Esophagus muscularis mucosa (tissue), 4 donors: ENCODE data around the gene TNP1. TPM values are rescaled to one million over a fixed set of nuclear protein-coding genes. Genes with fewer than 3 reads are reported as not detected.

Experiments used
- DNase-seq: peaks from one replicate; pipeline ENCODE4 v3.0.0-alpha.2; 2017; ENCODE audit errors: extremely low spot score
- H3K27ac ChIP-seq, 4 donors: fragments of 200-600 bp; sonication (generic); replicated peaks in 1 of 4; 1 replicate in 3 of 4; 2 replicates in 1 of 4; pipeline ENCODE4 v1.5.1; 2016 to 2019; ENCODE audit warnings: mild to moderate bottlenecking in 1 of 4
- H3K27me3 ChIP-seq, 4 donors: fragments of 200-600 bp; sonication (generic); one replicate each; pipeline versions ENCODE4 v1.5.1 to v1.6.0; 2016 to 2019
- H3K36me3 ChIP-seq, 4 donors: fragments of 200-600 bp; sonication (generic); one replicate each; pipeline ENCODE4 v1.5.1; 2016 to 2019
- H3K4me1 ChIP-seq, 4 donors: fragments of 200-600 bp; sonication (generic); one replicate each; pipeline ENCODE4 v1.5.1; 2016 to 2019
- H3K4me3 ChIP-seq, 4 donors: fragments of 200-600 bp; sonication (generic); 1 replicate in 2 of 4; 2 replicates in 2 of 4; pipeline ENCODE4 v1.5.1; 2016 to 2019; ENCODE audit warnings: mild to moderate bottlenecking in 4 of 4, moderate library complexity in 1 of 4
- H3K9me3 ChIP-seq, 4 donors: fragments of 200-600 bp; sonication (generic); 1 replicate in 3 of 4; 2 replicates in 1 of 4; pipeline ENCODE4 v1.5.1; 2016 to 2019
- CTCF ChIP-seq, 3 experiments: fragments of 200-600 bp in 2 of 3; fragments of 450-650 bp in 1 of 3; sonication (generic) in 2 of 3; IDR thresholded peaks; one replicate each; pipeline ENCODE4 v1.5.1; 2017 to 2019; ENCODE audit warnings: antibody characterized with exemption in 3 of 3, mild to moderate bottlenecking in 2 of 3, moderate library complexity in 1 of 3
- EP300 ChIP-seq: sonication (generic); formaldehyde crosslinking; IDR thresholded peaks from one replicate; pipeline ENCODE4 v1.6.1; 2017; ENCODE audit warnings: antibody characterized with exemption
- POLR2A ChIP-seq: fragments of 450-650 bp; IDR thresholded peaks from one replicate; pipeline ENCODE4 v1.6.1; 2017; ENCODE audit warnings: antibody characterized with exemption, moderate library complexity, mild to moderate bottlenecking, low read depth
- POLR2AphosphoS5 ChIP-seq, 2 donors: sonication (generic); formaldehyde crosslinking; IDR thresholded peaks; one replicate each; pipeline ENCODE4 v1.6.1; 2017; ENCODE audit warnings: antibody characterized with exemption in 2 of 2
- WGBS: methylation state at CpG from one replicate; pipeline ENCODE4 v1.1.5; 2018; 5-methylcytosine and 5-hydroxymethylcytosine counted together
- intact Hi-C: fragments of 100-400 bp; cut with DNase I; formaldehyde crosslinking; loops from one replicate; pipeline ENCODE4 v1.15.1; 2023
- total RNA-seq, 4 donors: library from RNA; depleted of rRNA; stranded (reverse); fragments of >200 nt; gene quantifications; one replicate each; pipeline versions ENCODE4 v1.1.0 to v1.2.1, GENCODE V29; 2016

The TNP1 gene
- total RNA-seq, 4 donors from 2014 or later = not detected

DNA sequence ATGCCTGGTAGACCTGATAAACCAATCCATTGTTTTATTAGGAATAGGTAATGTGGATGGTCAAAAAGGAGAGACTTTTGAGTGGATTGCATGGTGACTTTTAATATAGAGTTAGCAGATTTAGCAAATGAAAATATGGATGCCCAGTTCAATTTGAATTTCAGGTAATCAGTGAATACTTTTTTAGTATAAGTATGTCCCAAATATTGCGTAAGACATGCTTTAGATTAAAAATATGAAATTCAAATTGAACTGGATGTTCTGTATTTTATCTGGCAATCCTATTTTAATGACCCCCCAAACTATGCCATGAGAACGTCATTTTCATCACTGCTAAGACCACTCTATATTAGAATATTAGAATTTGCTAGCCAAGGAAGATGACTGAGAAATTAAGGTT lies 30.3 kb upstream of the TNP1 start:
- TF ChIP-seq EP300 (no peak), CTCF (IDR thresholded peaks at IDR 0.05) (no peak)
- no peak for DNase-seq
- no peak overlapping the region for H3K27ac ChIP-seq
- 95% methylated on average over 2 of the region's 2 CpGs for WGBS
- no peaks in the 10 kb centered on the region for H3K4me1 ChIP-seq
- H3K4me3 ChIP-seq = no peak overlapping the region
- intact Hi-C loops = no loop called here
- H3K36me3 ChIP-seq = no peaks in the 10 kb centered on the region
- H3K27me3 ChIP-seq = no peaks in the 10 kb centered on the region
- peaks cover 0 to 8% (median 0%) of the 10 kb centered on the region in 4 donors for H3K9me3 ChIP-seq

DNA sequence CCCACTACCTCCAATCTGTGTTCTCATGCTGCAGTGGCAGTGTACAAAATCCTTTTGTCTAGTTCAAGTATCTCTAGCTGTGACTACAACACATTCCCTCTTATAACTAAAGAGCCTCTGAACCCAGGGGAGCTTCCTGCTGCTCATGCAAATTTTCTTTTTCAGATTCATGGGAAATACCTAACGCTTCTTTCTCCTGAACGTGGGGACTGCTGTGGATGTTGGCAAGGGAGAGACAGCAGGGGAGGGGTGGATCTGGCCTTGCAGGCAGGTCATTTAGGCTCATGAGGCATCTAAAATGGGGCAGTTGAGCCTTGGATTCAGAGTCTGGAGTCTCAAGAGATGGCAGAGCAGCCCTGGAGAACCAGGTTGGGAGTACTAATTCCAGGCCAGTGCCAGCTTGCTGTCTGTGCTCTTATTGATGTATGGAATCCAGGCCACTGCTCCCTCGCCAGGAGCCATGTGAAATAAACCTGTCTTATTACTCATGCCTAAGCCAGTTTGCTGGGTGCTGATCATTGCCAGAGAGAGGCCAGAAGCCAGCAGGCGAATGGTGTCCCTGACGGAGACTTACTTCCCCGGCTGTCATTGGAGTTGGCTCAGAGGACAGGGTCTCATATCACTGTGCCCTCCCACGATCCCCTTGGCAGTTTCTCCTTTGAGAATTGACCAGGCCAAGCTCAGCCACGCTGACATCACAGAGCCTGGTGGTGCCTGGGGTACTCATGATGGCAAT lies 29.2 kb upstream of the TNP1 start:
- no peaks in the 10 kb centered on the region for H3K4me1 ChIP-seq
- WGBS = 87% methylated on average over 8 of the region's 8 CpGs
- TF ChIP-seq CTCF (IDR thresholded peaks at IDR 0.05) (no peak), POLR2AphosphoS5 (IDR thresholded peaks at IDR 0.05) (no peak), EP300 (no peak), POLR2A (no peak)
- H3K27ac ChIP-seq = no peak overlapping the region
- no peaks in the 10 kb centered on the region for H3K27me3 ChIP-seq
- DNase-seq = no peak
- H3K9me3 ChIP-seq = peaks cover 0 to 8% (median 0%) of the 10 kb centered on the region in 4 donors
- intact Hi-C loops = no loop called here
- H3K36me3 ChIP-seq = no peaks in the 10 kb centered on the region
- no peak overlapping the region for H3K4me3 ChIP-seq

DNA sequence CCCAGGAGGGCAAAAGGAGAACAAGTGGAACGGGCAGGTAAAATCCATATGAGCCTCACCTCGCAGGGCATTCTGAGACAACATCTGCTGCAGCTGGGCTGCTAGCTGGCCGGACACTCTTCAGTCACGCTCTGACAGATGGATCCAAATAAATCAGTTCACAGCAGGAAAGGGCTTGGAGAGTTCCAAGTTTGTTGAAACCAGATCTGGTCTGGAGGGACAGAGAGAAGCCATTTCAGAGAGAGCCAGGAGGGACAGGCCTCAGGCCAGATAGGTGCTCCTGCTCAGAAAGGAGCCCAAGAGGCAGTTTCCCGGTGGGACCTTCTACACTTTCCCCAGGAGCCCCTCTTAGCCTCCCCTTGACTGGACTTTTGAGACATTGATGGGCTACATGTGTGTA lies 28.2 kb upstream of the TNP1 start:
- Histone ChIP-seq H3K4me3 (no peak overlapping the region), H3K27me3 (no peaks in the 10 kb centered on the region), H3K27ac (no peak overlapping the region), H3K36me3 (no peaks in the 10 kb centered on the region), H3K4me1 (no peaks in the 10 kb centered on the region), H3K9me3 (peaks cover 0 to 8% (median 0%) of the 10 kb centered on the region in 4 donors)
- intact Hi-C loops = no loop called here
- no peak for DNase-seq
- 92% methylated on average over 5 of the region's 5 CpGs for WGBS
- TF ChIP-seq EP300 (no peak), POLR2AphosphoS5 (IDR thresholded peaks at IDR 0.05) (no peak), CTCF (IDR thresholded peaks at IDR 0.05) (no peak), POLR2A (no peak)

GRCh38 chr2:216887138-216887537 lies 27.3 kb upstream of the TNP1 start:
- Histone ChIP-seq H3K36me3 (no peaks in the 10 kb centered on the region), H3K27me3 (no peaks in the 10 kb centered on the region), H3K27ac (no peak overlapping the region), H3K4me3 (no peak overlapping the region), H3K4me1 (no peaks in the 10 kb centered on the region), H3K9me3 (peaks cover 0 to 8% (median 0%) of the 10 kb centered on the region in 4 donors)
- DNase-seq = no peak
- intact Hi-C loops = no loop called here
- TF ChIP-seq CTCF (IDR thresholded peaks at IDR 0.05) = no peak
- no peak for TF ChIP-seq POLR2A
- no peak for TF ChIP-seq EP300
- TF ChIP-seq POLR2AphosphoS5 (IDR thresholded peaks at IDR 0.05) = no peak
- 95% methylated on average over 8 of the region's 8 CpGs for WGBS

- Histone ChIP-seq H3K4me3 (no peak overlapping the region), H3K36me3 (no peaks in the 10 kb centered on the region), H3K27ac (no peak overlapping the region), H3K4me1 (peaks cover 2 to 8% (median 5%) of the 10 kb centered on the region in 4 donors), H3K9me3 (no peaks in the 10 kb centered on the region), H3K27me3 (no peaks in the 10 kb centered on the region)
- intact Hi-C loops = no loop called here
- TF ChIP-seq POLR2A (no peak), POLR2AphosphoS5 (IDR thresholded peaks at IDR 0.05) (no peak), EP300 (no peak), CTCF (IDR thresholded peaks at IDR 0.05) (no peak)
- WGBS = 94% methylated on average over 27 of the region's 32 CpGs
- DNase-seq = no peak
Observed at GRCh38 chr2:216885117-216885553, 25.3 kb upstream of the TNP1 start.
